PC-9 (cell line): ENCODE measurements around the gene JSRP1. TPM values are rescaled to one million over a fixed set of nuclear protein-coding genes. Genes with fewer than 3 reads are reported as not detected.

Source experiments
- BruUV-seq: library from RNA; stranded (reverse); fragments of 400-500 nt; replicated peaks from 2 replicates; lab custom pipeline; 2021; lab: Mats Ljungman, UMichigan
- CTCF ChIA-PET: fragments of 300-600 bp; sonication (Branson Sonifier 250); formaldehyde crosslinking; loops from one replicate; lab custom pipeline; 2022; ENCODE audit warnings: antibody characterized with exemption; lab: Charles Lee
- POLR2A ChIA-PET: fragments of 300-600 bp; sonication (Branson Sonifier 250); formaldehyde crosslinking; loops from one replicate; lab custom pipeline; 2022; ENCODE audit warnings: antibody characterized with exemption; ENCODE audit not compliant: unreplicated experiment; lab: Charles Lee
- DNase-seq, 2 experiments: peaks; one replicate each; pipeline versions ENCODE4 v3.0.0 to v3.0.0-alpha.2; 2015 to 2022; ENCODE audit warnings: mixed read lengths in 1 of 2
- H2AFZ ChIP-seq: fragments of 200-600 bp; sonication (generic); 2 replicates; pipeline ENCODE4 v1.8.1; 2017; ENCODE audit warnings: antibody characterized with exemption
- H3F3A ChIP-seq: fragments of 200-600 bp; sonication (generic); 2 replicates; pipeline ENCODE4 v1.8.1; 2017; ENCODE audit warnings: antibody characterized with exemption, mild to moderate bottlenecking, low read depth; ENCODE audit not compliant: insufficient read depth
- H3K27ac ChIP-seq: fragments of 200-600 bp; sonication (generic); 2 replicates; pipeline ENCODE4 v1.6.1; 2016; ENCODE audit warnings: mixed run types
- H3K27me3 ChIP-seq: fragments of 200-600 bp; sonication (generic); 2 replicates; pipeline ENCODE4 v1.6.1; 2016; ENCODE audit warnings: low read depth, mixed run types; ENCODE audit not compliant: insufficient read depth
- H3K36me3 ChIP-seq: fragments of 200-600 bp; sonication (generic); 2 replicates; pipeline ENCODE4 v1.6.1; 2016; ENCODE audit warnings: low read depth, mixed run types
- H3K4me1 ChIP-seq: fragments of 200-600 bp; sonication (generic); replicated peaks from 2 replicates; pipeline ENCODE4 v1.6.1; 2016; ENCODE audit warnings: mixed run types; ENCODE audit not compliant: insufficient read depth
- H3K4me2 ChIP-seq: fragments of 200-600 bp; sonication (generic); 2 replicates; pipeline ENCODE4 v1.6.1; 2017; ENCODE audit warnings: mixed run types
- H3K4me3 ChIP-seq: fragments of 200-600 bp; sonication (generic); 2 replicates; pipeline ENCODE4 v1.6.1; 2016; ENCODE audit warnings: mixed run types
- H3K79me2 ChIP-seq: fragments of 200-600 bp; sonication (generic); 2 replicates; pipeline ENCODE4 v1.6.1; 2017; ENCODE audit warnings: low read depth, mixed run types
- H3K9me2 ChIP-seq: fragments of 200-600 bp; sonication (generic); 2 replicates; pipeline ENCODE4 v1.8.1; 2017; ENCODE audit warnings: mild to moderate bottlenecking; ENCODE audit not compliant: insufficient read depth
- H3K9me3 ChIP-seq: fragments of 200-600 bp; sonication (generic); 2 replicates; pipeline ENCODE4 v1.8.1; 2016; ENCODE audit warnings: low read depth; ENCODE audit not compliant: insufficient read depth
- H4K20me1 ChIP-seq: fragments of 200-600 bp; sonication (generic); 2 replicates; pipeline ENCODE4 v1.8.1; 2017; ENCODE audit not compliant: insufficient read depth
- CTCF ChIP-seq: fragments of 200-600 bp; sonication (generic); conservative IDR thresholded peaks from 2 replicates; pipeline ENCODE4 v1.6.1; 2017; ENCODE audit warnings: mixed run types, antibody characterized with exemption, mild to moderate bottlenecking, moderate library complexity
- EZH2 ChIP-seq: fragments of 200-600 bp; sonication (generic); IDR thresholded peaks from 2 replicates; pipeline ENCODE4 v1.8.0; 2017; ENCODE audit warnings: antibody characterized with exemption, low read depth
- intact Hi-C: fragments of 100-400 bp; cut with micrococcal nuclease; formaldehyde crosslinking; loops from one replicate; pipeline ENCODE4 v1.10.0; 2022; ENCODE audit not compliant: unreplicated experiment
- total RNA-seq: library from RNA; stranded (reverse); gene quantifications from 2 replicates; pipeline ENCODE4 v1.2.3, GENCODE V29; 2021

Gene JSRP1
- total RNA-seq, 1 experiment from 2014 or later, result 1.1 TPM

- Histone ChIP-seq H3K4me1 (no peaks in the 10 kb centered on the region), H3K79me2 (no peaks in the 10 kb centered on the region), H3F3A (no peaks in the 10 kb centered on the region), H3K4me3 (no peak overlapping the region), H3K9me3 (no peaks in the 10 kb centered on the region), H2AFZ (no peak overlapping the region), H3K36me3 (no peaks in the 10 kb centered on the region), H3K9me2 (no peaks in the 10 kb centered on the region), H3K27ac (no peak overlapping the region), H4K20me1 (no peaks in the 10 kb centered on the region), H3K4me2 (no peak overlapping the region), H3K27me3 (no peaks in the 10 kb centered on the region)
- POLR2A ChIA-PET, result interaction anchor here (0.6 to 0.7 kb wide), 2 partner anchors 189 to 688 kb away, joined by 3 to 4 read pairs; partner anchors contain the start of gene ZNF57
- intact Hi-C loops, result loop anchor here (2.0 kb wide), 1 partner anchor 56 kb away; no protein-coding TSS in a partner anchor
- peak in 1 of 2 experiments; percentile 40 for DNase-seq
- no peak for TF ChIP-seq EZH2
- no peak for TF ChIP-seq CTCF
- CTCF ChIA-PET, result no interaction called here
- BruUV-seq, result no TSS peak
These were observed 43.1 kb downstream of the JSRP1 start for GRCh38 chr19:2212861-2213711.

DNA sequence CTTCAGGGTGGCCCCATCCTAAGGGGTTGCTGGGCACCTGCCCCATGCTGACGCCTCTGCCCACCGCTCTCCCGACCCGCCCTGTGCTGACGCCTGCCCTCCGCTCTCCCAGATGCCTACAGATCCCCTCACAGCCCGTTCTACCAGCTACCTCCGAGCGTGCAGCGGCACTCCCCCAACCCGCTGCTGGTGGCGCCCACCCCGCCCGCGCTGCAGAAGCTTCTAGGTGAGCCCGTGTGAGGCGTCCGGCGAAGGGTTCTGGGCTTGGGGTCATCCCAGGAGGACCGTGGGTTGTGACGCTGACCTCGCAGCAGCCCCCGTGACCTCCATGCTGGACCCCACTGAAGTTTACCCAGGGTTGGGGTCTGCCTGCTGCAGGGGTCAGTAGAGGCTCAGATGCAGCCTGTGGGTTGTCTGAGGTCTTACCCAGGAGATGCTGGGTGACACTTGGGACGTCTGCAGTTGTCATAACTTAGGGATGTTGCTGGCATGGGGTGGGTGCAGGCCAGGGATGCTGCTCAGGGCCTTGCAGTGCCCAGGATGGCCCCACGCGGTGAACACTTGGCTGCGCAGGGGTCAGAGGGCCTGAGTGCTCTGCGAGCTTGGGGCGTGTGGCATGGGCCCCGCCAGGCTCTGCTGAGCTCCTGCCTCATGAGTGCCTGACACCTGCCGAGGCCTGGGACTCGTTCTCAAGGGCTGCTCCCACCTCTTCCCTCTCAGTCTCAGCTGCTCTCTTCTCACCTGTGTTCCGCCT is 45.1 kb downstream of the JSRP1 start:
- Histone ChIP-seq H3K9me2 (no peaks in the 10 kb centered on the region), H3K4me1 (no peaks in the 10 kb centered on the region), H3K27ac (no peak overlapping the region), H4K20me1 (no peaks in the 10 kb centered on the region), H3F3A (no peaks in the 10 kb centered on the region), H3K36me3 (no peaks in the 10 kb centered on the region), H3K27me3 (no peaks in the 10 kb centered on the region), H3K9me3 (no peaks in the 10 kb centered on the region), H3K4me2 (no peak overlapping the region), H2AFZ (no peak overlapping the region), H3K4me3 (no peak overlapping the region), H3K79me2 (no peaks in the 10 kb centered on the region)
- TF ChIP-seq EZH2, result no peak
- TF ChIP-seq CTCF, result no peak
- CTCF ChIA-PET, result no interaction called here
- BruUV-seq, result no TSS peak
- POLR2A ChIA-PET, result no interaction called here
- no peak for DNase-seq
- intact Hi-C loops, result no loop called here

GRCh38 chr19:2210206-2210605 is 46.0 kb downstream of the JSRP1 start:
- Histone ChIP-seq H3K4me3 (no peak overlapping the region), H2AFZ (no peak overlapping the region), H3K36me3 (no peaks in the 10 kb centered on the region), H3K9me2 (no peaks in the 10 kb centered on the region), H3K27me3 (no peaks in the 10 kb centered on the region), H3K9me3 (no peaks in the 10 kb centered on the region), H3K4me1 (no peaks in the 10 kb centered on the region), H3K79me2 (no peaks in the 10 kb centered on the region), H3K4me2 (no peak overlapping the region), H4K20me1 (no peaks in the 10 kb centered on the region), H3F3A (no peaks in the 10 kb centered on the region), H3K27ac (no peak overlapping the region)
- DNase-seq, result no peak
- CTCF ChIA-PET, result no interaction called here
- POLR2A ChIA-PET, result no interaction called here
- no TSS peak for BruUV-seq
- intact Hi-C loops, result no loop called here
- TF ChIP-seq EZH2 (no peak), CTCF (no peak)
